Measurements from ENCODE around the gene RPL4.

RPL4 gene

GRCh38 chr15:66454143-66454542, 50.5 kb downstream of the RPL4 start:
- DNase-seq: no peak

- DNase-seq: no peak
These were observed 51.6 kb downstream of the RPL4 start for GRCh38 chr15:66452971-66453580.

GRCh38 chr15:66452420-66452819, 52.2 kb downstream of the RPL4 start:
- no peak for DNase-seq
